Measurements from ENCODE around the gene ETV6. TPM values are rescaled to one million over a fixed set of nuclear protein-coding genes. Genes with fewer than 3 reads are reported as not detected.
"Not testable (repeated sequence)": the region's sequence is repeated elsewhere in the genome, so short reads cannot be mapped to it uniquely, and the experiment has no call there.

ETV6 gene
- total RNA-seq, 1 donor from 2014 or later, result 42.0 TPM

DNA sequence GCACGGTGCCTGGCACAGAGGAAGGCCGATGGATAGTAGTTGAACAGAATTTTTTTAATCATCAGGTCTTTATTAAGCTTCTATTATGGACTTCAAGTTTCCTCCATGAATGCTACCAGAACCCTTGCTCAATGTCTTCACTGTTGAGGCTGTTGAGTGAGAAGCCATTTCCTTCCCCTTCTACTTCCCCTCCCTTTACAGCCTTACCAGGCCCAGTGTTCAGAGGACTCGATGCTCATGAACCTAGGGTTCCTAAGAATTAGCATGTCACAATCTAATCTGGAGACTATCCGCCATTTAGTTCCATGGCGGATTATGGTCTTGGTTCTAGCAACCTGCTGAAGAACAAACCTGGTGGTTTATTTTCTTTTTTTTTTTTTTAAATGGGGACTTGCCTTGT lies 17.7 kb downstream of the ETV6 start:
- DNase-seq (ENCODE audit: low spot score), result no peak

DNA sequence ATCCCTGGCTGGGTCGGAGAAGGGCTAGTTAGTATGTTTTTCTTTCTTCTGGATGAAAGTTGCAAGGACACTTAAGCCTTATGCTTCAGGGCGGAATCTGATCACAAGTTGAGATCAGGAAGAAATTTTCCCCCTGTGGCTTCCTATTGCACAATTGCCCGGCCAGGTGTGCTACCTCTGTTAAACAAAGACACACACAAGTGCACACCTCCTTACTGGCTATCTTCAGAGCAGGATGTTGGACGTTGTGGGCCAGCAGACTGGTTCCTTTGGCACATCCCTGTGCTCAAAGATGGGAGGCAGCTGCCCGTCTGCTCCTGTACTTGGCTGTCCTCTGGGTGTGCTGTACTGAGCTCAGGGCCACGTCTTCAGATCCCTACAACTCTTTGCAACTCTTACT lies 19.1 kb downstream of the ETV6 start:
- DNase-seq (ENCODE audit: low spot score), result no peak

DNA sequence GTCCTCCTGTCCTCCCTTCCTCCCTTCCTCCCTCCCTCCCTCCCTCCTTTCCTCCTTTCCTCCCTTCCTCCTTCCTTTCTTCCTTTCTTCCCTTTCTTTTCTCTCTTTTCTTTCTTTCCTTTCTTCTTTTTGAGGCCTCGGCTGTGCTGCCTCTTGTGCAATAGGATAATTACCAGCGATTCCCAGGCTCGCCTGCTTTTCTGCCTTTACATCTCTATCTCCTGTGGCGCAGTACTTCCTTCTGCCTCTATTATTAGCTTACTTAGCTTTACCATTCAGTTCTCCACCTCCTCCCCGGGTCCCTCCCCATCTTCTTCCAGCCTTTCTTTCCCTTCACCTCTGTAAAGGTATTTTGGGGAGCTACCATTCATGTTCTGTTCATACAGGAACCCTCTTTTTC lies 19.9 kb downstream of the ETV6 start:
- no peak for DNase-seq (ENCODE audit: low spot score)

DNA sequence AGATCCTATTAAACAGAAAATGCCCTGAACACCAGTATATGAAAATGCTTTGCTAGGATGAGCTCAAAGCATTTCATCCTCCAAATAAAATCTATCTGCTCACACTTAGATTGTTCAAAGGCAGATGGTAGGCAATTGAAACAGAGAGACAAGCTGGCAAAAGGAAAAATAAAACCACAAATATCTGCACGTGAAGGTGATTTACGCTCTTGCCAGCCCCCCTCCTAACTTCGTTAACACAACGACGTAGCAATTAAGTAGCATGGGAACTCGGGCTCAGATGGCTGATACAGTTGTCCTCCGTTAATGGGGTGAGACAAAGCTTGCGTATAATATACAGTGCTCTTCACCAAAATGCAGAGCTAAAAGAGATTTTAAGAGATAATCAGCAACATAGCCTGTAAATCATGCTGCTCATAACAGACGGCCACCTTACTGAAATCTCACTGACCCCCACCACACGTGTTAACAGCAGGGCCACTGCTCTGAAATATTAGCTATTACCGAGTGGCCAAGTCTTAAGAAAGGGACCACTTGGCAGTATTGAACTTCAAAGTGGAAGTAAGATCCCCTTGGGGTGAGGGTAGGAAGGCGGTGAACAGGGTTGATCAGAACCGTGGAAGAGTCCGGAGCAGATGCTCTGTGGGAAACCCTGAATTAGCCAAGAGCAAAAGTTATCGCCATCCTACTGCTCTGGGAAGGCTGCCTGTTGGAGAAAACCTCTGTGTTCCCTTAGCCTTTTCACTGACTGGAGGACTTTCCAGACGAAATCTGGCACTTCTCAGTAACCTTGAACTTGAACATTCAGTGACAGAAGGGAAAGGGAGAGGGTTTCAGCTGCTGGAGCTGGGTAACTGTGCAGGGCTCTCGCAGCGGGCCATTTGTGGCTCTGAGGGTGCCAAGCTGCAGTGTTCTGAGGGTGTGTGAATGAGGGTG lies 23.1 kb downstream of the ETV6 start:
- no peak for DNase-seq (ENCODE audit: low spot score)

GRCh38 chr12:11673666-11674461 lies 24.4 kb downstream of the ETV6 start:
- DNase-seq (ENCODE audit: low spot score), result no peak

GRCh38 chr12:11674894-11675390 lies 25.5 kb downstream of the ETV6 start:
- no peak for DNase-seq (ENCODE audit: low spot score)

GRCh38 chr12:11676052-11676451 lies 26.6 kb downstream of the ETV6 start:
- DNase-seq (ENCODE audit: low spot score), result no peak

- no peak for DNase-seq (ENCODE audit: low spot score)
Observed at GRCh38 chr12:11677093-11677492, 27.6 kb downstream of the ETV6 start.

- DNase-seq (ENCODE audit: low spot score), result no peak
Observed at GRCh38 chr12:11677752-11678151, 28.3 kb downstream of the ETV6 start.

DNA sequence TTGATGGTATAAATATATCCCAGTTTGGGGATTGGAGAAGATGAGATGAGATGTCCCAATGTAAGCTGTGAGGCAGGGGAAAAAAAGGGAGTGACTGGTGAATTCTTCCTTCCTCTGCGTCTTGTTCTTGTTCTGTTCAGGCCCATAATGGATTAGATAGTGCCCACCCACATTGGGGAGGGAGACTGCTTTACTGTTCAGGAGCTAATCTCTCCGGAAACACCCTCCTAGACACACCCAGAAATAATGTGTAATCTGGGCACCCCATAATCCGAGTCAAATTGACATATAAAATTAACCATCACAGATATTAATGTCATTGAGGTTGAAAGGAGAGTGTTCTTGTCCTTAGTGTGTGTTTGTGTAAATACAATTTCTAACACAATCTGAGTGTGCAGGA lies 29.3 kb downstream of the ETV6 start:
- DNase-seq (ENCODE audit: low spot score), result no peak

GRCh38 chr12:11681207-11681606 lies 31.7 kb downstream of the ETV6 start:
- DNase-seq (ENCODE audit: low spot score), result no peak

- DNase-seq (ENCODE audit: low spot score), result not testable (repeated sequence)
Observed at GRCh38 chr12:11681695-11682094, 32.2 kb downstream of the ETV6 start.

- DNase-seq (ENCODE audit: low spot score), result no peak
Observed at GRCh38 chr12:11684393-11684792, 34.9 kb downstream of the ETV6 start.

GRCh38 chr12:11684811-11685210 lies 35.3 kb downstream of the ETV6 start:
- no peak for DNase-seq (ENCODE audit: low spot score)

GRCh38 chr12:11685316-11685715 lies 35.8 kb downstream of the ETV6 start:
- no peak for DNase-seq (ENCODE audit: low spot score)

- no peak for DNase-seq (ENCODE audit: low spot score)
Observed at GRCh38 chr12:11685716-11686115, 36.2 kb downstream of the ETV6 start.

- no peak for DNase-seq (ENCODE audit: low spot score)
Observed at GRCh38 chr12:11686120-11686519, 36.6 kb downstream of the ETV6 start.

DNA sequence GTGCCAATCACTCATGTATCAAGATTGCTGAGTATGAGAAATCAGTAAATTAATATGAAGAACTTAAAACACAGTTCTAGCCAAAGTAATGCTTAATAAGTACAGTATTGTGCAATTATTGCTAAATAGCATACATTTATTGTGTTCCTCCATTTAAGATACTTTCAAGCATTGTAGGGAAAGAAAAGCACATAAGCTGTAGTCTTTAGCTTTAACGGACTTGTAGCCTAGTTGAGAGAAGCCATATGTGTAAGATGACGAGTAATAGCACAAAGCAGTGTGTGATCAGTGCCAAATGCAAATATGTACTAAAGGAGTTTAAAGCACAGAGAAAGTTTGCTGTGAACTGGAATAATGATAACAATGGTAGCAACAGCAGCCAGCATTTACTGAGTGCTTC lies 38.1 kb downstream of the ETV6 start:
- no peak for DNase-seq (ENCODE audit: low spot score)

- DNase-seq (ENCODE audit: low spot score), result no peak
Observed at GRCh38 chr12:11688379-11688778, 38.9 kb downstream of the ETV6 start.

DNA sequence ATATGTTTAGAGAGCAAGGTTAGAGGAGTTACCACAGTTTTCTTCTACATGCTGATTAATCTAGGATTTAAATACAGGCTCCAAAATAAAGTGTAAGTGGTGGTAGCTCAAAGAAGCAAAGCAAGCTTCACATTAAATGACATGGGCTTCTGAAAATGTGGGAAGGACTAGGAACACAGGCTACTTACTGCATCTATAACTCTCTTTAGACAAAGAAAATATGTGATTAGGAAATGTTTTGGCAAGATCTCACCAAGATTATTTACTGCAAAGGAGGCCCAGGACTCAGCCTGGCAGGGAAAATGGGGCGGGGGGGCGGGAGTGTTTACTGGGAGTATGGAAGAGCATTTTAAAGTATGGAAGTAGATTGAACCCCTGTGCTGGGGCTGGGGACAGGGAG lies 39.4 kb downstream of the ETV6 start:
- DNase-seq (ENCODE audit: low spot score), result no peak

DNA sequence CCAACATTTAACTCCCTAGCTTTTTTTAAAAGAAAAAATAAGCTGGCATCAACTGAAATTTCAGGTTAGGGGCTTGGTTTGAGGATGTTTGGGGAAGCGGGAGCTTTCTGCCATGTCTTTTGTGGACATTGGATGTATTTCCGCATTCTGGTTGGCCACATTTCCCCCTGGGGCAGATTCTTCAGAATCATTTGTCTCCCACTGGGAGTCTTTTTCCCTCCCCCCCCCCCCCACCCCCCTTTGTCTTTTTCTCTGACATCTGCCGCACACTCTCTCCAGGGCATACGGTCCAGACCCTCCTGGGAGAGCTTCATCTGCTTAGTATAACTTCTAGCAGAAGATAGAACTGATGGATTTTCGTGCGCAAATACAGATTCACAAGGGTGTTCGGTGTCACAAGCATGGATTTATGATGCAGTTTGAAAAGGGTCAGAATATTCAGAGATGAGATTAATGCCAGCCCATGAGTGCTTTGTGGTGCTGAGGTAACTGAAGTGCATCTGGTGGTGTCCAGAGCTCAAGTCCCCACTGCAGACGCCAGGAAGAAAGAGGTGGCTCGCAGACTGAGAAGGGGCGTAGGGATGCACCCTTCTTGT lies 40.2 kb downstream of the ETV6 start:
- no peak for DNase-seq (ENCODE audit: low spot score)

DNA sequence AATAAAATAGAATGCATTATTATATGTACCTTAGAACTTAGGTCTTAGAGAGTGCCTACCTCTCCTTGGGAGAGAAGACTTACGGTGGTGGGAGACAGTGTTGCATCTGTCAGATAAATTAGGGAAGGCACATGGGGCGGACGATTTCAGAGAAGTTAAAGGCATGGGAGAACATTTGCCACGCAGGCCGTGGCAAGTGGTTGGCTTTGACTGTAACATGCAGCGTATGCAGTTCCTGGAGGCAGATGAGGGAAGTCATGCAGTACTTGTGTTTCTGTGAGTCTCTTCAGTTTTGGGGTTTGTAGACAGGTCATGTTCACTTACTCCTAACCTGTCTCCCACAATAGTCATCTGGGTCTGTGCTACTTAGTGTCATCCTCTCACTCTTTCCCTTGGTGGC lies 43.6 kb downstream of the ETV6 start:
- no peak for DNase-seq (ENCODE audit: low spot score)

Data from mesenteric fat pad (tissue), 1 donor.